Endothelial cell of umbilical vein (primary cell): ENCODE data around the gene PRKAG2. TPM values are rescaled to one million over a fixed set of nuclear protein-coding genes. Genes with fewer than 3 reads are reported as not detected.

ENCODE experiments used
- BruUV-seq: library from RNA; stranded (reverse); fragments of 400-500 nt; replicated peaks from 2 replicates; lab custom pipeline; 2021; lab: Mats Ljungman, UMichigan
- CTCF ChIA-PET: fragments of 300-600, 350-600 bp; sonication (Branson Sonifier 250); formaldehyde crosslinking; loops from one replicate; lab custom pipeline; 2021; ENCODE audit warnings: antibody characterized with exemption, inconsistent platforms; lab: Charles Lee
- POLR2A ChIA-PET: fragments of 300-600, 350-600 bp; sonication (Branson Sonifier 250); formaldehyde crosslinking; loops from one replicate; lab custom pipeline; 2021; ENCODE audit warnings: antibody characterized with exemption, inconsistent platforms; lab: Charles Lee
- DNase-seq: peaks from one replicate; pipeline ENCODE4 v3.0.0-alpha.2; 2011; ENCODE audit warnings: low read depth, low spot score
- FAIRE-seq: peaks from 2 replicates; lab custom pipeline; 2011; peaks lifted over from hg19 to GRCh38; lab: Jason Lieb, UNC
- H2AFZ ChIP-seq: 2 replicates; pipeline ENCODE4 v1.6.0; 2012; ENCODE audit warnings: low read depth, low read length, control low read depth, inconsistent platforms
- H3K27ac ChIP-seq: 2 replicates; pipeline ENCODE4 v1.5.1; 2011; ENCODE audit warnings: low read depth, mild to moderate bottlenecking, control low read depth, low read length, moderate library complexity; ENCODE audit not compliant: insufficient read depth
- H3K27me3 ChIP-seq, 2 experiments: 2 replicates each; pipeline versions ENCODE4 v1.6.0 to v1.6.1; 2011; ENCODE audit warnings: low read length in 2 of 2, mixed read lengths in 1 of 2; ENCODE audit not compliant: control insufficient read depth in 2 of 2, insufficient read depth in 2 of 2
- H3K36me3 ChIP-seq, 2 experiments: 2 replicates in 1 of 2; 3 replicates in 1 of 2; pipeline ENCODE4 v1.5.1; 2011; ENCODE audit warnings: low read length in 2 of 2, mild to moderate bottlenecking in 1 of 2, moderate library complexity in 1 of 2; ENCODE audit not compliant: control insufficient read depth in 2 of 2, insufficient read depth in 2 of 2; ENCODE audit errors: extremely low read depth in 1 of 2
- H3K4me1 ChIP-seq: 3 replicates; pipeline ENCODE4 v1.5.1; 2011; ENCODE audit warnings: mild to moderate bottlenecking, low read length; ENCODE audit not compliant: control insufficient read depth, insufficient read depth; ENCODE audit errors: extremely low read depth
- H3K4me2 ChIP-seq: 2 replicates; pipeline ENCODE4 v1.6.1; 2011; ENCODE audit warnings: low read length, control low read depth, mixed read lengths; ENCODE audit not compliant: insufficient read depth
- H3K4me3 ChIP-seq, 3 experiments: fragments of 200-600 bp in 1 of 3; sonication (generic), shearing (Covaris generic) in 1 of 3; replicated peaks in 1 of 3; 2 replicates each; pipeline ENCODE4 v1.5.1; 2011 to 2016; ENCODE audit warnings: control low read depth in 3 of 3, low read length in 3 of 3, mild to moderate bottlenecking in 2 of 3, inconsistent platforms in 1 of 3, low read depth in 1 of 3, moderate library complexity in 1 of 3; ENCODE audit not compliant: insufficient read depth in 1 of 3
- H3K79me2 ChIP-seq: 2 replicates; pipeline ENCODE4 v1.6.0; 2012; ENCODE audit warnings: low read length, inconsistent platforms; ENCODE audit not compliant: control insufficient read depth, insufficient read depth
- H3K9ac ChIP-seq: replicated peaks from 2 replicates; pipeline ENCODE3; 2011; ENCODE audit warnings: low read length, control low read depth; ENCODE audit not compliant: insufficient read depth; ENCODE audit errors: extremely low read depth
- H3K9me1 ChIP-seq: replicated peaks from 3 replicates; pipeline ENCODE4 v1.6.0; 2011; ENCODE audit warnings: mild to moderate bottlenecking, low read length; ENCODE audit not compliant: control insufficient read depth, insufficient read depth; ENCODE audit errors: extremely low read depth
- H3K9me3 ChIP-seq: replicated peaks from 2 replicates; pipeline ENCODE4 v1.5.1; 2012; ENCODE audit warnings: low read length, inconsistent platforms; ENCODE audit not compliant: control insufficient read depth, insufficient read depth
- H4K20me1 ChIP-seq: replicated peaks from 2 replicates; pipeline ENCODE3; 2011; ENCODE audit warnings: mild to moderate bottlenecking, low read length; ENCODE audit not compliant: control insufficient read depth, insufficient read depth; ENCODE audit errors: extremely low read depth
- EZH2 ChIP-seq: IDR thresholded peaks from 2 replicates; pipeline ENCODE4 v1.6.1; 2012; ENCODE audit warnings: borderline replicate concordance, low read depth, mild to moderate bottlenecking, moderate library complexity, low read length, inconsistent platforms; ENCODE audit not compliant: severe bottlenecking
- FOS ChIP-seq: IDR thresholded peaks from 2 replicates; pipeline ENCODE4 v1.6.1; 2011; ENCODE audit warnings: mild to moderate bottlenecking, low read length, moderate library complexity, borderline replicate concordance; ENCODE audit not compliant: insufficient read depth
- GATA2 ChIP-seq: IDR thresholded peaks from 2 replicates; pipeline ENCODE4 v1.7.0; 2011; ENCODE audit warnings: low read depth, mild to moderate bottlenecking, moderate library complexity, mixed read lengths, low read length; ENCODE audit not compliant: insufficient read length, insufficient read depth
- JUN ChIP-seq: IDR thresholded peaks from 2 replicates; pipeline ENCODE4 v1.6.1; 2011; ENCODE audit warnings: borderline replicate concordance, low read depth; ENCODE audit not compliant: insufficient read length, insufficient read depth
- MYC ChIP-seq: IDR thresholded peaks from one replicate; pipeline ENCODE4 v1.6.1; 2011; ENCODE audit warnings: mild to moderate bottlenecking, low read depth, low read length
- POLR2A ChIP-seq: IDR thresholded peaks from 2 replicates; pipeline ENCODE4 v1.6.1; 2012; ENCODE audit warnings: low read depth, mild to moderate bottlenecking, control low read depth, low read length
- POLR2AphosphoS5 ChIP-seq: IDR thresholded peaks from 2 replicates; pipeline ENCODE4 v1.6.1; 2012; ENCODE audit warnings: low read depth, mild to moderate bottlenecking, control low read depth, low read length, moderate library complexity; ENCODE audit not compliant: insufficient read depth
- dilution Hi-C: fragments of 300-500 bp; cut with MboI; formaldehyde crosslinking; loops from one replicate; pipeline ENCODE4 v1.15.0; 2019; ENCODE audit warnings: low sequenced_read_pairs; ENCODE audit not compliant: extremely low pct_ligation_motif_present
- intact Hi-C: fragments of 100-400 bp; cut with micrococcal nuclease; formaldehyde crosslinking; loops from one replicate; pipeline ENCODE4 v1.10.0; 2022
- polyA plus RNA-seq, 4 experiments: library from polyadenylated mRNA; depleted of rRNA in 3 of 4; stranded (reverse) in 3 of 4; unstranded in 1 of 4; fragments of >200 nt; gene quantifications; 2 replicates each; pipeline versions ENCODE4 v1.2.1 to v1.2.3, GENCODE V29; 2011 to 2012; ENCODE audit warnings: missing spikeins in 1 of 4
- total RNA-seq: library from RNA; stranded (reverse); gene quantifications from 2 replicates; pipeline ENCODE4 v1.2.3, GENCODE V29; 2021
- TF ChIP-seq, protein P1 (sequence below): IDR thresholded peaks from 2 replicates; pipeline ENCODE4 v1.6.1; 2011; ENCODE audit not compliant: insufficient read depth, insufficient read length
- TF ChIP-seq, protein P2 (sequence below), 2 donors: IDR thresholded peaks; 1 replicate in 1 of 2; 2 replicates in 1 of 2; pipeline ENCODE4 v1.5.1; 2011; ENCODE audit warnings: low read length in 2 of 2, mild to moderate bottlenecking in 2 of 2, moderate library complexity in 2 of 2, control low read depth in 1 of 2, inconsistent platforms in 1 of 2, low read depth in 1 of 2; ENCODE audit not compliant: insufficient read depth in 1 of 2; ENCODE audit errors: extremely low read depth in 1 of 2

Gene PRKAG2
- total and polyA plus RNA-seq, 2 donors (not counting 3 experiments of a cell fraction or from before 2014, with no cell fraction given), result 19.3 to 51.5 TPM

DNA sequence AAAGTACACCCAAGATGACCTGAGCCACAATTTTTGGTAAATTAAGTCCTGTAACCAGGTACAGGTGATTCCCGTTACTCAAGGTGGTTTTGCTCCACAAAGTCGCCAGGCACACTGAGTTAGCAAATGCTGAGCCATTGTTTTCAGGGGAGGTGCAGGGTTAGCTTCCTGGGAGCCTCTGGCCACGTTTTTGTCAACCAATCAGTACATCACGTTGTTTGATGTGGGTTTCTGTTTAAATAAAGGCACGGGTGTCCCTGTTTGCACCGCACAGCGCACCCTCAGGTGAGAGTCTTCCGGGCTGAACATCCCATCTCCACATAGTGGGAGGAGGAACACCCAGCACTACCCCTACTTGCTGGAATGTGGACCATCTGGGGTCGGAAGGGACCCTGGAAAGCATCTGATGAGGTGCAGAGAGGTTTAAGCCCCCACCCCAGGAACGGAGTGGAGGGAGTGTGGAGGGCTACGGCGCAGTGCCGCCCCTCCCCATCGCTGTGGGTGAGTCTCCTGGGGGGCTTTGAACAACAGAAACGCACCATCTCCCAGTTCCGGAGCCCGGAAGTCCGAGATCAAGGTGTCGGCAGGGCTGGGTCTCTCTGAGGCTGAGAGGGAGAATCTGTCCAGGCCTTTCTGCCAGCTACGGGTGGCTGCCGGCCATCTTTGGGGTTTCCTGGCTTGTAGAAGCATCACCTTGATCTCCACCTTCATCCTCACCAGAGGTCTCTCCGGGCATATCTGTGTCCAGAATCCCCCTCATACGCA, 42.5 kb downstream of the PRKAG2 start:
- dilution Hi-C loops, result no loop called here
- FAIRE-seq, result no peak
- CTCF ChIA-PET, result no interaction called here

More for the DNA sequence above, 42.5 kb downstream of the PRKAG2 start:
- POLR2A ChIA-PET, result no interaction called here
- H3K27ac ChIP-seq, result no peak overlapping the region
- BruUV-seq, result no TSS peak
- no peaks in the 10 kb centered on the region for H3K9me3 ChIP-seq
- TF ChIP-seq, protein P1, sequence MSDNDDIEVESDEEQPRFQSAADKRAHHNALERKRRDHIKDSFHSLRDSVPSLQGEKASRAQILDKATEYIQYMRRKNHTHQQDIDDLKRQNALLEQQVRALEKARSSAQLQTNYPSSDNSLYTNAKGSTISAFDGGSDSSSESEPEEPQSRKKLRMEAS, result no peak
- TF ChIP-seq GATA2 (no peak), MYC (no peak), JUN (no peak), POLR2A (no peak), EZH2 (no peak), POLR2AphosphoS5 (no peak), FOS (no peak)
- TF ChIP-seq, protein P2, sequence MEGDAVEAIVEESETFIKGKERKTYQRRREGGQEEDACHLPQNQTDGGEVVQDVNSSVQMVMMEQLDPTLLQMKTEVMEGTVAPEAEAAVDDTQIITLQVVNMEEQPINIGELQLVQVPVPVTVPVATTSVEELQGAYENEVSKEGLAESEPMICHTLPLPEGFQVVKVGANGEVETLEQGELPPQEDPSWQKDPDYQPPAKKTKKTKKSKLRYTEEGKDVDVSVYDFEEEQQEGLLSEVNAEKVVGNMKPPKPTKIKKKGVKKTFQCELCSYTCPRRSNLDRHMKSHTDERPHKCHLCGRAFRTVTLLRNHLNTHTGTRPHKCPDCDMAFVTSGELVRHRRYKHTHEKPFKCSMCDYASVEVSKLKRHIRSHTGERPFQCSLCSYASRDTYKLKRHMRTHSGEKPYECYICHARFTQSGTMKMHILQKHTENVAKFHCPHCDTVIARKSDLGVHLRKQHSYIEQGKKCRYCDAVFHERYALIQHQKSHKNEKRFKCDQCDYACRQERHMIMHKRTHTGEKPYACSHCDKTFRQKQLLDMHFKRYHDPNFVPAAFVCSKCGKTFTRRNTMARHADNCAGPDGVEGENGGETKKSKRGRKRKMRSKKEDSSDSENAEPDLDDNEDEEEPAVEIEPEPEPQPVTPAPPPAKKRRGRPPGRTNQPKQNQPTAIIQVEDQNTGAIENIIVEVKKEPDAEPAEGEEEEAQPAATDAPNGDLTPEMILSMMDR (IDR thresholded peaks at IDR 0.05; ENCODE audit: extremely low read depth in 1 of 2, insufficient read depth in 1 of 2, low read depth in 1 of 2, low read length in 2 of 2), result no peak
- H3K27me3 ChIP-seq, result peaks cover 0 to 1% of the 10 kb centered on the region in 2 experiments
- H2AFZ ChIP-seq, result no peak overlapping the region
- H3K9ac ChIP-seq, result no peak overlapping the region
- intact Hi-C loops, result no loop called here
- H3K9me1 ChIP-seq, result no peaks in the 10 kb centered on the region
- H3K4me1 ChIP-seq, result no peaks in the 10 kb centered on the region
- no peak overlapping the region for H3K4me2 ChIP-seq
- H3K79me2 ChIP-seq, result no peaks in the 10 kb centered on the region
- no peak overlapping the region for H3K4me3 ChIP-seq
- H3K36me3 ChIP-seq, result no peaks in the 10 kb centered on the region
- no peaks in the 10 kb centered on the region for H4K20me1 ChIP-seq
- DNase-seq, result no peak
